Measurements from ENCODE around the gene PLCE1. TPM values are rescaled to one million over a fixed set of nuclear protein-coding genes. Genes with fewer than 3 reads are reported as not detected.
"Not testable (repeated sequence)": the region's sequence is repeated elsewhere in the genome, so short reads cannot be mapped to it uniquely, and the experiment has no call there.

The PLCE1 gene
- total and polyA plus RNA-seq, 2 of the 13 experiments (the other 11 are each of a cell fraction or from before 2014, with no cell fraction given), result 0.04 TPM; not detected in 1

DNA sequence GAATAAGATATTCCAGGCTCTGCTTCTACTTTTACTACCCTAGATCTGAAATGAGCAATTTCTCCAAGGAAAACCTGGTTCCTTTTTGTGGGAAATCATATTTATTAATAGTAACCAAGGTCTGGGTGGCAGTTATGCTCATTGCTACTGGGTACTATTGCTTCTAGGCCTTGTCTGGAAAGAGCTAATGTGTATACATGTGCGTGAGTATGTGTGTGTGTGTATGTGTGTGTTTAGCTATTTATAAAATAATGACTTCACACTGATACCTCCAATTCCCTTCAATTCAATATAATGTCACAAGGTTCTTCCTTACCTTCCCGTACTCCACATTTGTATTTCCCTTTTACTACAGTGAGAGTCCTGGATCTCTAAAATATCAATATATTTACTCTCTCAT is 26.0 kb upstream of the PLCE1 start:
- H4K20me1 ChIP-seq (ENCODE audit: insufficient read depth, low read length), result no peaks in the 10 kb centered on the region
- no peak for DNase-seq (ENCODE audit: low spot score)
- no peaks in the 10 kb centered on the region for H3K36me3 ChIP-seq (replicated peaks in 1 of 2; ENCODE audit: control insufficient read depth in 1 of 2, insufficient read depth in 2 of 2, low read length in 2 of 2)
- no peak overlapping the region for H3K4me3 ChIP-seq (replicated peaks in 1 of 3; ENCODE audit: insufficient read depth in 1 of 3, low read depth in 2 of 3, low read length in 3 of 3)
- 46% methylated on average over 2 of the region's 2 CpGs for WGBS (ENCODE audit: low lambda C conversion rate)
- peaks cover 0 to 7% of the 10 kb centered on the region in 2 experiments; a peak in 2 of 5 replicates for H3K27me3 ChIP-seq (ENCODE audit: control insufficient read depth in 1 of 2, insufficient read depth in 2 of 2, low read length in 2 of 2)
- no peak overlapping the region for H3K9ac ChIP-seq (ENCODE audit: insufficient read depth, low read depth, low read length)
- intact Hi-C loops (cut with micrococcal nuclease; ENCODE audit: unreplicated experiment), result no loop called here
- H2AFZ ChIP-seq (ENCODE audit: low read length), result no peak overlapping the region
- H3K79me2 ChIP-seq (ENCODE audit: insufficient read depth, low read length), result no peaks in the 10 kb centered on the region
- FAIRE-seq, result no peak
- ChIA-PET CTCF (ENCODE audit: low intra/inter-chr PET ratio, low total read pairs) (no interaction called here), POLR2A (no interaction called here)
- in situ Hi-C loops (cut with HindIII; ENCODE audit: extremely low pct_ligation_motif_present, low pct_unique_long_range_greater_than_20kb), result no loop called here
- no TSS peak for BruUV-seq (replicated peaks)
- TF ChIP-seq, protein P1, sequence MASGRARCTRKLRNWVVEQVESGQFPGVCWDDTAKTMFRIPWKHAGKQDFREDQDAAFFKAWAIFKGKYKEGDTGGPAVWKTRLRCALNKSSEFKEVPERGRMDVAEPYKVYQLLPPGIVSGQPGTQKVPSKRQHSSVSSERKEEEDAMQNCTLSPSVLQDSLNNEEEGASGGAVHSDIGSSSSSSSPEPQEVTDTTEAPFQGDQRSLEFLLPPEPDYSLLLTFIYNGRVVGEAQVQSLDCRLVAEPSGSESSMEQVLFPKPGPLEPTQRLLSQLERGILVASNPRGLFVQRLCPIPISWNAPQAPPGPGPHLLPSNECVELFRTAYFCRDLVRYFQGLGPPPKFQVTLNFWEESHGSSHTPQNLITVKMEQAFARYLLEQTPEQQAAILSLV (CRISPR knock-in tag; IDR thresholded peaks at IDR 0.05; ENCODE audit: borderline replicate concordance), result no peak
- no peak for TF ChIP-seq HDAC6 (IDR thresholded peaks at IDR 0.05; ENCODE audit: low read depth, low read length)
- H3K4me2 ChIP-seq (ENCODE audit: low read depth, low read length), result no peak overlapping the region
- H3K9me3 ChIP-seq (ENCODE audit: low read length), result no peaks in the 10 kb centered on the region
- ATAC-seq, result no peak
- no peak overlapping the region for H3K27ac ChIP-seq (ENCODE audit: extremely low read length, insufficient read depth, low read length)
- H3K4me1 ChIP-seq (ENCODE audit: insufficient read depth, low read length), result no peaks in the 10 kb centered on the region

DNA sequence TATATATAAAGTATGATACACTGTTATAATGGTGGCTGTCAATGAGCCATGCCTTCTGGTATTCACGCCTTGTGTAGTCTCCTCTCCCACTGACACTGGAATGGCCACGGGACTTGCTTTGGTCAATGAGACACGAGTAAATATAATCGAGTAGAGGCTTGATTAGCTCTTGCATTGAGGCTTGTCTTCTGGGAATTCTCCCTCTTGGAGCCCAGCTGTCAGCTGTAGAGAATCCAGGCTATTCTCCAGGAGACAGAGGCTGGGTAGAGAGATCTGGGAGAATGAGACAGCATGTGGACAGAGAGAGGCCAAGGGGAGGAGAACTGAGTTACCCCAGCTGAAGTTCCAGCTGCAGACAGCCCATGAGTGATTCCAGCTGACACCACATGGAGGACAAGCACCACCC is 25.2 kb upstream of the PLCE1 start:
- no peak overlapping the region for H2AFZ ChIP-seq (ENCODE audit: low read length)
- ATAC-seq (no peak), DNase-seq (ENCODE audit: low spot score) (no peak), FAIRE-seq (no peak)
- intact Hi-C loops (cut with micrococcal nuclease; ENCODE audit: unreplicated experiment) (no loop called here), in situ Hi-C loops (cut with HindIII; ENCODE audit: extremely low pct_ligation_motif_present, low pct_unique_long_range_greater_than_20kb) (no loop called here)
- ChIA-PET CTCF (ENCODE audit: low intra/inter-chr PET ratio, low total read pairs) (no interaction called here), POLR2A (no interaction called here)
- no peak overlapping the region for H3K27ac ChIP-seq (ENCODE audit: extremely low read length, insufficient read depth, low read length)
- TF ChIP-seq GPN1 (CRISPR knock-in tag; IDR thresholded peaks at IDR 0.05; ENCODE audit: borderline replicate concordance), result no peak
- no peak for TF ChIP-seq KDM6A (CRISPR knock-in tag; IDR thresholded peaks at IDR 0.05; ENCODE audit: low read depth)
- WGBS (ENCODE audit: low lambda C conversion rate), result 16% methylated on average over 4 of the region's 4 CpGs
- H3K4me2 ChIP-seq (ENCODE audit: low read depth, low read length), result no peak overlapping the region
- BruUV-seq (replicated peaks), result no TSS peak
- no peaks in the 10 kb centered on the region for H3K36me3 ChIP-seq (replicated peaks in 1 of 2; ENCODE audit: control insufficient read depth in 1 of 2, insufficient read depth in 2 of 2, low read length in 2 of 2)
- no peaks in the 10 kb centered on the region for H3K4me1 ChIP-seq (ENCODE audit: insufficient read depth, low read length)
- H3K9ac ChIP-seq (ENCODE audit: insufficient read depth, low read depth, low read length), result no peak overlapping the region
- H3K27me3 ChIP-seq (ENCODE audit: control insufficient read depth in 1 of 2, insufficient read depth in 2 of 2, low read length in 2 of 2), result peaks cover 0 to under 1% of the 10 kb centered on the region in 2 experiments; a peak in 2 of 5 replicates
- no peaks in the 10 kb centered on the region for H3K9me3 ChIP-seq (ENCODE audit: low read length)
- H3K4me3 ChIP-seq (replicated peaks in 1 of 3; ENCODE audit: insufficient read depth in 1 of 3, low read depth in 2 of 3, low read length in 3 of 3), result no peak overlapping the region
- no peaks in the 10 kb centered on the region for H3K79me2 ChIP-seq (ENCODE audit: insufficient read depth, low read length)
- H4K20me1 ChIP-seq (ENCODE audit: insufficient read depth, low read length), result no peaks in the 10 kb centered on the region

- intact Hi-C loops (cut with micrococcal nuclease; ENCODE audit: unreplicated experiment); POLR2A ChIA-PET; H3K4me1 ChIP-seq (ENCODE audit: insufficient read depth, low read length); H4K20me1 ChIP-seq (ENCODE audit: insufficient read depth, low read length); CTCF ChIA-PET (ENCODE audit: low intra/inter-chr PET ratio, low total read pairs); BruUV-seq (replicated peaks); DNase-seq (ENCODE audit: low spot score); H2AFZ ChIP-seq (ENCODE audit: low read length); H3K9me3 ChIP-seq (ENCODE audit: low read length); ATAC-seq; H3K36me3 ChIP-seq (replicated peaks in 1 of 2; ENCODE audit: control insufficient read depth in 1 of 2, insufficient read depth in 2 of 2, low read length in 2 of 2); H3K27me3 ChIP-seq (ENCODE audit: control insufficient read depth in 1 of 2, insufficient read depth in 2 of 2, low read length in 2 of 2); H3K79me2 ChIP-seq (ENCODE audit: insufficient read depth, low read length); in situ Hi-C loops (cut with HindIII; ENCODE audit: extremely low pct_ligation_motif_present, low pct_unique_long_range_greater_than_20kb); H3K4me3 ChIP-seq (replicated peaks in 1 of 3; ENCODE audit: insufficient read depth in 1 of 3, low read depth in 2 of 3, low read length in 3 of 3); FAIRE-seq; H3K9ac ChIP-seq (ENCODE audit: insufficient read depth, low read depth, low read length); H3K27ac ChIP-seq (ENCODE audit: extremely low read length, insufficient read depth, low read length); H3K4me2 ChIP-seq (ENCODE audit: low read depth, low read length): not testable (repeated sequence)
- WGBS (ENCODE audit: low lambda C conversion rate), result 77% methylated on average over 18 of the region's 44 CpGs
These were observed 23.2 kb upstream of the PLCE1 start for GRCh38 chr10:93970433-93971010.
